Mesenchymal stem cell (in vitro differentiated cells and primary cell): ENCODE data around the gene SYT2.
"Not testable (repeated sequence)": the region's sequence is repeated elsewhere in the genome, so short reads cannot be mapped to it uniquely, and the experiment has no call there.

ENCODE experiments used
- DNase-seq: peaks from one replicate; pipeline ENCODE4 v3.0.0-alpha.2; 2013
- H2AFZ ChIP-seq: one replicate; pipeline ENCODE4 v1.6.1; 2013; ENCODE audit warnings: low read depth, mild to moderate bottlenecking, control low read depth, inconsistent platforms, low read length, moderate library complexity
- H2AK5ac ChIP-seq: 2 replicates; pipeline ENCODE4 v1.6.1; 2013; ENCODE audit warnings: low read length, moderate library complexity, mild to moderate bottlenecking, inconsistent platforms; ENCODE audit not compliant: severe bottlenecking
- H2BK120ac ChIP-seq: one replicate; pipeline ENCODE4 v1.6.1; 2013; ENCODE audit warnings: low read depth, mild to moderate bottlenecking, inconsistent platforms, low read length, moderate library complexity
- H2BK12ac ChIP-seq, 2 experiments: one replicate each; pipeline ENCODE4 v1.6.1; 2013; ENCODE audit warnings: inconsistent platforms in 2 of 2, low read length in 2 of 2, mild to moderate bottlenecking in 2 of 2, moderate library complexity in 2 of 2, control low read depth in 1 of 2
- H2BK15ac ChIP-seq: one replicate; pipeline ENCODE4 v1.6.1; 2013; ENCODE audit warnings: mild to moderate bottlenecking, low read depth, inconsistent platforms; ENCODE audit not compliant: poor library complexity, severe bottlenecking
- H2BK5ac ChIP-seq: 2 replicates; pipeline ENCODE4 v1.6.1; 2013; ENCODE audit warnings: low read depth, mild to moderate bottlenecking, low read length, control low read depth, inconsistent platforms; ENCODE audit not compliant: poor library complexity, severe bottlenecking
- H3K14ac ChIP-seq, 2 experiments: one replicate each; pipeline ENCODE4 v1.6.1; 2013; ENCODE audit warnings: inconsistent platforms in 2 of 2, low read length in 2 of 2, control low read depth in 1 of 2, mild to moderate bottlenecking in 1 of 2, moderate library complexity in 1 of 2
- H3K18ac ChIP-seq, 2 experiments: one replicate each; pipeline ENCODE4 v1.6.1; 2013; ENCODE audit warnings: inconsistent platforms in 2 of 2, low read length in 2 of 2, control low read depth in 1 of 2, low read depth in 1 of 2, mild to moderate bottlenecking in 1 of 2
- H3K23ac ChIP-seq, 2 experiments: one replicate each; pipeline ENCODE4 v1.6.1; 2013; ENCODE audit warnings: inconsistent platforms in 2 of 2, low read length in 2 of 2, mild to moderate bottlenecking in 2 of 2, moderate library complexity in 2 of 2, control low read depth in 1 of 2
- H3K27ac ChIP-seq: 2 replicates; pipeline ENCODE4 v1.5.1; 2013; ENCODE audit warnings: mild to moderate bottlenecking, moderate library complexity, low read length, control low read depth, inconsistent platforms; ENCODE audit not compliant: poor library complexity, severe bottlenecking
- H3K27me3 ChIP-seq, 2 experiments: 2 replicates each; pipeline versions ENCODE4 v1.6.1 to v1.7.0; 2013; ENCODE audit warnings: low read length in 2 of 2, mild to moderate bottlenecking in 2 of 2, moderate library complexity in 2 of 2, control low read depth in 1 of 2, inconsistent platforms in 1 of 2; ENCODE audit not compliant: control insufficient read depth in 1 of 2, insufficient read depth in 1 of 2
- H3K36me3 ChIP-seq, 2 experiments: 2 replicates each; pipeline versions ENCODE4 v1.6.1 to v1.7.0; 2013; ENCODE audit warnings: low read length in 2 of 2, control low read depth in 1 of 2, inconsistent platforms in 1 of 2, low read depth in 1 of 2, mild to moderate bottlenecking in 1 of 2; ENCODE audit not compliant: insufficient read depth in 2 of 2, control insufficient read depth in 1 of 2
- H3K4ac ChIP-seq, 2 experiments: one replicate each; pipeline ENCODE4 v1.6.1; 2013; ENCODE audit warnings: inconsistent platforms in 2 of 2, low read length in 2 of 2, mild to moderate bottlenecking in 2 of 2, moderate library complexity in 2 of 2, control low read depth in 1 of 2, low read depth in 1 of 2
- H3K4me1 ChIP-seq: 2 replicates; pipeline ENCODE4 v1.6.1; 2013; ENCODE audit warnings: low read depth, low read length, control low read depth; ENCODE audit not compliant: control insufficient read depth, insufficient read depth
- H3K4me2 ChIP-seq: 2 replicates; pipeline ENCODE4 v1.6.1; 2013; ENCODE audit warnings: low read length, mild to moderate bottlenecking, inconsistent platforms; ENCODE audit not compliant: poor library complexity, severe bottlenecking
- H3K4me3 ChIP-seq, 2 experiments: 2 replicates each; pipeline versions ENCODE4 v1.5.1 to v1.7.0; 2013; ENCODE audit warnings: low read length in 2 of 2, mild to moderate bottlenecking in 2 of 2, control low read depth in 1 of 2, low read depth in 1 of 2; ENCODE audit not compliant: insufficient read depth in 1 of 2
- H3K79me1 ChIP-seq: replicated peaks from 2 replicates; pipeline ENCODE4 v1.6.1; 2013; ENCODE audit warnings: mild to moderate bottlenecking, control low read depth, low read length, inconsistent platforms; ENCODE audit not compliant: poor library complexity, severe bottlenecking
- H3K9ac ChIP-seq: 2 replicates; pipeline ENCODE4 v1.7.0; 2013; ENCODE audit warnings: mild to moderate bottlenecking, low read length, moderate library complexity
- H3K9me3 ChIP-seq: 2 replicates; pipeline ENCODE4 v1.7.0; 2013; ENCODE audit warnings: mild to moderate bottlenecking, low read length; ENCODE audit not compliant: control insufficient read depth
- H4K8ac ChIP-seq: one replicate; pipeline ENCODE4 v1.6.1; 2013; ENCODE audit warnings: inconsistent platforms, mild to moderate bottlenecking, low read length, moderate library complexity
- H4K91ac ChIP-seq: one replicate; pipeline ENCODE4 v1.6.1; 2013; ENCODE audit warnings: mild to moderate bottlenecking, low read length, inconsistent platforms
- WGBS: methylation state at CpG from one replicate; pipeline ENCODE4 v1.1.7; 2013; ENCODE audit warnings: mixed read lengths; 5-methylcytosine and 5-hydroxymethylcytosine counted together

SYT2 gene

DNA sequence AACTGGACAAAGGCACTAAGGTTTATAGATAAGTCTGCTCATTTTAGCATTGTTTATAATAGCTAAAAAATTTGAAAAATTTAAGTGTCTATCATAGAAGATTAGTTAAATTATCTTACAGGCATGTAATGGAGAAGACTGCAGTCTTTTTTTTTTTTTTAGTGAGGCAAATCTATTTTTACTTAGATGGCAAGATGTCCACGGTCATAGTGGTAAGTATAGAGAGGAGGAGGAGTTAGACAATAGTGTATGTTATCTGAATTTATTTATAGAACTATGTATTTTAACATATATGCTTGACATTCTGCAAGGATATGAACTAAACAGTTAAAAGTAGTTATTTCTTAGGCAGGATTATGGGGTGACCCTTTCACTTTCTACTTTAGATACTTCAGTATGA is 149.0 kb downstream of the SYT2 start:
- DNase-seq, result no peak
- no peak overlapping the region for H3K9ac ChIP-seq
- no peak overlapping the region for H2AK5ac ChIP-seq
- no peak overlapping the region for H3K14ac ChIP-seq
- no peak overlapping the region for H4K91ac ChIP-seq
- no peak overlapping the region for H3K4me3 ChIP-seq
- no peak overlapping the region for H3K27ac ChIP-seq
- no peaks in the 10 kb centered on the region for H3K36me3 ChIP-seq
- no peak overlapping the region for H2BK5ac ChIP-seq
- no peak overlapping the region for H2BK15ac ChIP-seq
- no peak overlapping the region for H3K23ac ChIP-seq
- H3K9me3 ChIP-seq, result no peaks in the 10 kb centered on the region
- H3K4ac ChIP-seq, result no peak overlapping the region
- no CpG with 5 or more reads among the region's 1 CpG for WGBS
- no peak overlapping the region for H2BK120ac ChIP-seq
- peaks cover 4% of the 10 kb centered on the region for H3K4me1 ChIP-seq
- no peak overlapping the region for H3K18ac ChIP-seq
- H2AFZ ChIP-seq, result no peak overlapping the region
- no peaks in the 10 kb centered on the region for H3K27me3 ChIP-seq
- no peak overlapping the region for H3K4me2 ChIP-seq
- no peak overlapping the region for H2BK12ac ChIP-seq
- H3K79me1 ChIP-seq, result peaks cover 2% of the 10 kb centered on the region
- no peak overlapping the region for H4K8ac ChIP-seq

DNA sequence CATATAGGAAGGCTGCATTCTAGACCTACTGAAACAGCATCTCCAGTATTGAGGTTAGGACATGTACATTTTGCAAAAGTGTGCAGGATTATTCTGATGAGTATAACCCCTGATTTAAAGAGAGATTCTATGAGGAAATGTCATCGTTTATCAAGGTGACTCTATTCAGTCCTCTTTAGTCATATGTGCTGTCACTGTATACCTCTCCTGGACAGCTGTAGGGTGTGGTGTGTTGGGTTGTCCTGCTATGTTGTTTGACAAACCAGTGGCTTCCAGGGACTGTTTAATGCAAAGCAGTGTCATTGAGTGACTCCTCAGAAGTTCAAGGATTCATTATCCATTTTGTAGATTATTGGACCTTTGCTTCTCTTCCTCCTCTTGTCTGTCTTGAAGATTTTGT is 152.6 kb downstream of the SYT2 start:
- not testable (repeated sequence) for H3K4ac ChIP-seq, H2BK5ac ChIP-seq, H3K14ac ChIP-seq, H3K27me3 ChIP-seq, H3K9me3 ChIP-seq, H2BK12ac ChIP-seq, H3K4me2 ChIP-seq, H2AFZ ChIP-seq, H3K18ac ChIP-seq, H4K8ac ChIP-seq, H3K4me3 ChIP-seq, H2BK120ac ChIP-seq, H2AK5ac ChIP-seq, H3K9ac ChIP-seq, H2BK15ac ChIP-seq, H3K36me3 ChIP-seq, H3K79me1 ChIP-seq, DNase-seq, H4K91ac ChIP-seq, H3K4me1 ChIP-seq, H3K27ac ChIP-seq, H3K23ac ChIP-seq
- WGBS, result 90% methylated on average over 1 of the region's 1 CpG

DNA sequence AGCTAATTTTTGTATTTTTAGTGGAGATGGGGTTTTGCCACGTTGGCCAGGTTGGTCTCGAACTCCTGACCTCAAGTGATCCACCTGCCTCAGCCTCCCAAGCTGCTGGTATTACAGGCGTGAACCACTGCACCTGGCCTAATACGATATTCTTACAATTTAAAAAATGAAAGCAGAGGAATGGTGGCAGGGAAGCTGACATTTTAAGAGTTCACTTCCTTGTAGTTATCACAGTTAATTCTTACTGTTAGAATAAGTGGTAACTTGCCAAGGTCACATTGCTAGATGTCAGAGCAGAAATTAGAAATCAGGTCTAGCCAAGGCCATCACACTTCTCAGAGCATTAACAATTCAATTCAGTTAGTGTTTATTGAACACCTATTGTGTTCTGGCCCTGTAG is 154.2 kb downstream of the SYT2 start:
- H3K14ac ChIP-seq, H2BK15ac ChIP-seq, H3K36me3 ChIP-seq, H3K27ac ChIP-seq, H2BK120ac ChIP-seq, H3K23ac ChIP-seq, H3K4me3 ChIP-seq, H4K8ac ChIP-seq, H2BK5ac ChIP-seq, H3K18ac ChIP-seq, H4K91ac ChIP-seq, H3K27me3 ChIP-seq, H2BK12ac ChIP-seq, H3K4ac ChIP-seq, H3K4me2 ChIP-seq, H3K9me3 ChIP-seq, H3K4me1 ChIP-seq, H2AFZ ChIP-seq, DNase-seq, H3K9ac ChIP-seq, H3K79me1 ChIP-seq, H2AK5ac ChIP-seq: not testable (repeated sequence)
- WGBS, result 93% methylated on average over 2 of the region's 4 CpGs

DNA sequence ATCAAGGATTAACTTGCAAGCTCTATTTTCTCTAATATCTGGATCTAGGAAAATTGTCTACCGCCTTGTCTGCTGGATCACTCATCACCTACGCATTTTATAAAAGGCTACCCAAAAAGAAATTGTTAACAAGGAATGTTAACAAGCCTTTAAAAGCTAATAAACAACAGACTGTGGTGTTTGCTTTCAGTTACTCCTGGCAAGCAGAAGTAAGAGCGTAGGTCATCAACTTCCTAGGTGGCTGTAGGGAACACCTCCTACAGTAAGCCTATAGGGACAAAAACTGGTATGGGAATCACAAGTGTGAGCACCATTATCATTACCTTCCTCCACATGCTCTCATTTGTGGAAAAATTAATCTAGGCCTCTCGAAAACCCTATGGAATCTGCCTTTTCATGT is 155.6 kb downstream of the SYT2 start:
- not testable (repeated sequence) for H3K27me3 ChIP-seq, H3K4me1 ChIP-seq, H3K4me3 ChIP-seq, H2AFZ ChIP-seq, H2BK120ac ChIP-seq, H3K4me2 ChIP-seq, H3K4ac ChIP-seq, H3K9me3 ChIP-seq, H4K8ac ChIP-seq, H2BK12ac ChIP-seq, H4K91ac ChIP-seq, H3K27ac ChIP-seq, H2AK5ac ChIP-seq, H3K79me1 ChIP-seq, DNase-seq, H3K9ac ChIP-seq, H3K36me3 ChIP-seq, H2BK15ac ChIP-seq, H3K14ac ChIP-seq, H2BK5ac ChIP-seq, H3K18ac ChIP-seq, H3K23ac ChIP-seq
- WGBS, result 100% methylated on average over 2 of the region's 4 CpGs
